Lower leg skin (tissue), 3 donors: ENCODE results near the gene NAPSA.

Experiments
- CTCF ChIP-seq, 3 donors: fragments of 450-650 bp; IDR thresholded peaks; one replicate each; pipeline ENCODE4 v1.5.1; 2016; ENCODE audit warnings: antibody characterized with exemption in 3 of 3, mild to moderate bottlenecking in 3 of 3, moderate library complexity in 2 of 3
- POLR2A ChIP-seq, 2 donors: fragments of 450-650 bp; IDR thresholded peaks; one replicate each; pipeline ENCODE4 v1.6.1; 2016 to 2017; ENCODE audit warnings: antibody characterized with exemption in 2 of 2, mild to moderate bottlenecking in 1 of 2, moderate library complexity in 1 of 2

GRCh38 chr19:50399368-50399745 is 33.9 kb upstream of the NAPSA start:
- TF ChIP-seq CTCF (IDR thresholded peaks at IDR 0.05) (no peak), POLR2A (IDR thresholded peaks at IDR 0.05) (no peak)
